GM10266 (cell line): ENCODE measurements around the gene BTBD9.

ENCODE experiments used
- DNase-seq: peaks from one replicate; pipeline ENCODE4 v3.0.0; 2012; ENCODE audit errors: extremely low spot score
- TF ChIP-seq, protein P1 (sequence below): IDR thresholded peaks from 2 replicates; pipeline ENCODE4 v1.5.1; 2012; ENCODE audit warnings: mild to moderate bottlenecking, low read depth; ENCODE audit not compliant: control insufficient read depth, insufficient read depth; ENCODE audit errors: missing control alignments

Gene BTBD9

DNA sequence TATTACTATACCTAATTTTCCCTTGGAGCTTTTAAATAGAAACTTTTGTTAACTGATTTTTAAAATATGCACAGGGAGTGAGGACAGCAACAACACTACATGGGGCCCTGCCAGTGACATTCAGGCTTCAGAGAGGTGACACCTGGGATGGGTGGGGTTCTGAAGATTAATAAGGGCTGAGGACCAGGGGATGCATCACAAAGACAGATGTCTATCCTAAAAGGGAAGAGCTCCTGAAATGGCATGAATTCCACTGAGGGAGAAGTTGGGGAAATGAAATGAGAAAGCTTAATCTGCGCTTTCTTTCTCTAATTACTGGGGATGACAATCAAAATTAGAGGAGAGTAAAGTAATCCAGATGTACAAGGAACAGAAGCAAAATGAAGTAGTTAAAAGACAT lies 162.8 kb downstream of the BTBD9 start:
- DNase-seq: no peak

DNA sequence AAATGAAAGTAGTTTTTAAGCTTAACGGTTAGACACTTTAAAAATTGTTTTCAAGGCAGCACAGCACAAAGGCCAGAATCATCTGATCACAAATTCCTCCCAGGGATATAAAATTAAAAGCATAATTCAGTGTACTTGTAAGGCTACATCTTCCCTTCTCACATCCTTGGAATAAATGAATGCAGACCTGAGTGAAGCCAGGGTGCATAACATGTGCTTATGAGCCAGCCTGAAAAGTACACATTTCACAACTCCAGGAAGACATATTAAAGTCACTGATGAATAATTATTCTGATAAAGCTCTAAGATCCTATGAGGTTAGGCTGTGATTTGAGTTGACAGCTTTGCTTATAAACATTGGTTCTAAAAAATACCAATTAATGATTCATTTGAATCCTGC lies 163.6 kb downstream of the BTBD9 start:
- DNase-seq: no peak
- TF ChIP-seq, protein P1, sequence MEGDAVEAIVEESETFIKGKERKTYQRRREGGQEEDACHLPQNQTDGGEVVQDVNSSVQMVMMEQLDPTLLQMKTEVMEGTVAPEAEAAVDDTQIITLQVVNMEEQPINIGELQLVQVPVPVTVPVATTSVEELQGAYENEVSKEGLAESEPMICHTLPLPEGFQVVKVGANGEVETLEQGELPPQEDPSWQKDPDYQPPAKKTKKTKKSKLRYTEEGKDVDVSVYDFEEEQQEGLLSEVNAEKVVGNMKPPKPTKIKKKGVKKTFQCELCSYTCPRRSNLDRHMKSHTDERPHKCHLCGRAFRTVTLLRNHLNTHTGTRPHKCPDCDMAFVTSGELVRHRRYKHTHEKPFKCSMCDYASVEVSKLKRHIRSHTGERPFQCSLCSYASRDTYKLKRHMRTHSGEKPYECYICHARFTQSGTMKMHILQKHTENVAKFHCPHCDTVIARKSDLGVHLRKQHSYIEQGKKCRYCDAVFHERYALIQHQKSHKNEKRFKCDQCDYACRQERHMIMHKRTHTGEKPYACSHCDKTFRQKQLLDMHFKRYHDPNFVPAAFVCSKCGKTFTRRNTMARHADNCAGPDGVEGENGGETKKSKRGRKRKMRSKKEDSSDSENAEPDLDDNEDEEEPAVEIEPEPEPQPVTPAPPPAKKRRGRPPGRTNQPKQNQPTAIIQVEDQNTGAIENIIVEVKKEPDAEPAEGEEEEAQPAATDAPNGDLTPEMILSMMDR: no peak

More for the DNA sequence above, 162.8 kb downstream of the BTBD9 start:
- TF ChIP-seq, protein P1: no peak

DNA sequence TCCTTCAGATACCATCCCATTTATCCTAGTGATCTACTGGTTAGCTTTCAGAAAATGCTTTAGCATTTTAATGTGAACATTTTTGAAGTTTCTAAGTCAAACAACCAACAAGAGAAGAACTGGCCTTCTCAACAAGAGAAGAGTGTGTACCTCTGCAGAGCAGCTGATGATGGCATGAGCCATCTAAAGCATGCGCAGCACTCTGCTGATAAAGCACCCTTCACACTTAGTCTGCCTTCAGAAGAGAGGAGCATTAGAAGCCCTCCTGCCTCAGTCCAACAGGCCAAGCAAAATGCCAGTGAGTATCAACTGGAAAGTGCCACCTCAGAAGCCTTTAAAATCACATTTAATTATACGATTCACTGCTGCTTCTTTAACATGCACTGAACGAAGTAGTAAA lies 169.2 kb downstream of the BTBD9 start:
- no peak for DNase-seq
- TF ChIP-seq, protein P1: no peak

DNA sequence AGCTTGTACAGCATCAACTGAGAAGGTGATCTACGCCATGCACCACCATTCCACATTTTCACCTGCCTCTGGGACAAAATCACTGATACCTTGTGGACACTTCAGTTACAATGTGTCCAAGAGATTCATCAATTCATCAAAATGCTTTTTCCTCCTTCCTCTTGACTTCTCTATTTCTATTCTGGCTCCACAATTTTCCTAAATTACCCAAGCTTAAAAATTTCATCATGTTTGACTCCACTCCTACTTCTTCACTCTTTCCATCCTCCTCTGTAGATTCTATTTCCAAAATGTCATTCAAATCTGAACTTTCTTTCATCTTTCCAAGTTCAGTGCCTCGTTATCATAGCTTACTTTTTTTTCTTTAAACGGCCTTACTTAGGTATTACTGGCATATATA lies 172.2 kb downstream of the BTBD9 start:
- TF ChIP-seq, protein P1: no peak
- no peak for DNase-seq

DNA sequence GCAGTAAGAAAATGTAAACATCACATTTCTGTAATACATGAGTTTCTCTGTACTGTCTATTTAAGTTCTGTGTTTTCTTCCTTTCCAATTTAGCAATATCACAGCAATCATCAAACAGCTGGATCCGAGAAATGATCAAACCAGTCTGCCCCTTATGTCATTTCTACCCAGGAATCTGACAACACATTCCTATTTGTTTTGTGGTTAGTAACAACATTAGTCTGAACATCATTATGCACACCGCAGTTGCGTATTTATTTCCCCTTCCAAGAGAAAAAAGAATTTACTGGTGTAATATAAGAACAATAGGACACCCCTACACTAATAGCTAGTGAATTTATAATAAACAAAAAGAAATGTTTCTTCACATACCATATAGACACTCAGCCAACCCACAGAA lies 179.5 kb downstream of the BTBD9 start:
- TF ChIP-seq, protein P1: no peak
- DNase-seq: no peak

DNA sequence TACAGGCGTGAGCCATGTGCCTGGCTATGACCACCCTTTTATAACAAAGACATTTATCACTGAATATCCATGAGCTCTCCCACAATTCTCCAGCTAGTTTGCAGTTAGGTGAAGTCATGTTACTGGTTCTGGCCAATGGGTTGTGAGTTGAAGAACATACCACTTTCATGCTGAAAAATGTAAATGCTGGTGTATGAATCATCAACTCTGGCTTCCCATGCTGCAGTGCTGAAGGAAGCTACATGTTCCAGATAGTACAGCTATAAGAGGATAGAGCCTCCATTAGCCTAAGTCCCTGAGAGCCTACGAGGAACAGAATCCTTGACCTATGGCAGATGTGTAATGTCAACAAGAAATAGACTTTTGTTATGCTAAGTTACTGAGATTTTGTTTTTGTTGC lies 180.4 kb downstream of the BTBD9 start:
- DNase-seq: no peak
- TF ChIP-seq, protein P1: no peak

DNA sequence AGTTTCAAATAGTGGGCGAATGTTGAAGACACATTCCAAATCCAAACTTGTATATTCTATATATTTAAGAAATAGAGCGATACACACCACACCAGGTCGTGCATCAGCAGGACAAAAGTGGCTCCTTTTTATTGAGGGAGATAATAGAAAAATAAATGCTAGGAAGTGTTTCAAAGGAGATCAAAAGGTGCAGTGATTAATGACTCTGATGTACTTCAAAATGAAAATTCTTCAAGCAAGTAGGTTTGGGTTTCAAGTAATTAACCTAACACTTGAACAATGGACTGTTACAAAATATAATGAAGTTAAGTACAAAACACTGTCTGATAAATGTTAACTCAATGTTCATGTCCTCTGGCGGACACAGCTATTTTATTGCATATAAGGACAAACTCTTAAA lies 185.9 kb downstream of the BTBD9 start:
- TF ChIP-seq, protein P1: no peak
- no peak for DNase-seq
